Common myeloid progenitor, CD34-positive (primary cell): ENCODE results near the gene USP40.

Experiments
- CTCF ChIA-PET: fragments of 350-600 bp; sonication (Branson Sonifier 250); formaldehyde crosslinking; loops from one replicate; lab custom pipeline; 2021; ENCODE audit warnings: antibody characterized with exemption; lab: Charles Lee
- POLR2A ChIA-PET: fragments of 350-600 bp; sonication (Branson Sonifier 250); formaldehyde crosslinking; loops from one replicate; lab custom pipeline; 2021; ENCODE audit warnings: antibody characterized with exemption; lab: Charles Lee
- DNase-seq, 3 donors: peaks; one replicate each; pipeline versions ENCODE4 v3.0.0 to v3.0.0-alpha.2; 2013
- H3K27ac ChIP-seq, 2 experiments: 1 replicate in 1 of 2; 2 replicates in 1 of 2; pipeline ENCODE4 v1.7.0; 2013; ENCODE audit warnings: inconsistent platforms in 2 of 2, low read length in 2 of 2, mild to moderate bottlenecking in 2 of 2, low read depth in 1 of 2, moderate library complexity in 1 of 2; ENCODE audit not compliant: severe bottlenecking in 2 of 2, insufficient read depth in 1 of 2, poor library complexity in 1 of 2
- H3K27me3 ChIP-seq, 5 experiments: replicated peaks in 2 of 5; 1 replicate in 3 of 5; 2 replicates in 2 of 5; pipeline versions ENCODE4 v1.6.1 to v1.7.0; 2013; ENCODE audit warnings: low read length in 4 of 5, mild to moderate bottlenecking in 2 of 5, moderate library complexity in 2 of 5, inconsistent platforms in 1 of 5; ENCODE audit not compliant: insufficient read depth in 5 of 5, control insufficient read depth in 4 of 5
- H3K36me3 ChIP-seq, 4 experiments: 1 replicate in 2 of 4; 2 replicates in 2 of 4; pipeline versions ENCODE4 v1.6.1 to v1.7.0; 2013; ENCODE audit warnings: low read length in 3 of 4, control low read depth in 1 of 4, mild to moderate bottlenecking in 1 of 4; ENCODE audit not compliant: control insufficient read depth in 4 of 4, insufficient read depth in 4 of 4
- H3K4me1 ChIP-seq, 4 experiments: 1 replicate in 3 of 4; 2 replicates in 1 of 4; pipeline versions ENCODE4 v1.6.1 to v1.7.1; 2013; ENCODE audit warnings: low read length in 3 of 4, mild to moderate bottlenecking in 3 of 4, control low read depth in 1 of 4, inconsistent platforms in 1 of 4, moderate library complexity in 1 of 4; ENCODE audit not compliant: control insufficient read depth in 4 of 4, insufficient read depth in 4 of 4; ENCODE audit errors: control extremely low read depth in 1 of 4
- H3K4me3 ChIP-seq, 7 experiments: 1 replicate in 4 of 7; 2 replicates in 3 of 7; pipeline versions ENCODE4 v1.5.1 to v1.7.0; 2013; ENCODE audit warnings: mild to moderate bottlenecking in 7 of 7, low read length in 6 of 7, moderate library complexity in 6 of 7, inconsistent platforms in 2 of 7, low read depth in 2 of 7, control low read depth in 1 of 7; ENCODE audit not compliant: insufficient read depth in 4 of 7, control insufficient read depth in 1 of 7; ENCODE audit errors: extremely low read depth in 1 of 7
- H3K9me3 ChIP-seq, 5 experiments: 1 replicate in 4 of 5; 2 replicates in 1 of 5; pipeline versions ENCODE4 v1.6.1 to v1.7.1; 2013; ENCODE audit warnings: low read length in 4 of 5, mild to moderate bottlenecking in 2 of 5, inconsistent platforms in 1 of 5, low read depth in 1 of 5, moderate library complexity in 1 of 5; ENCODE audit not compliant: control insufficient read depth in 4 of 5, insufficient read depth in 2 of 5; ENCODE audit errors: control extremely low read depth in 1 of 5
- WGBS: methylation state at CpG from one replicate; pipeline ENCODE4 v1.1.5; 2013; ENCODE audit not compliant: insufficient coverage; 5-methylcytosine and 5-hydroxymethylcytosine counted together

USP40 gene

GRCh38 chr2:233556881-233557736, 9.5 kb downstream of the USP40 start:
- ChIA-PET CTCF (interaction anchor here (1.2 kb wide), 1 partner anchor 11 kb away, joined by 4 read pairs; no protein-coding TSS in a partner anchor), POLR2A (no interaction called here)
- no peak overlapping the region for H3K27ac ChIP-seq

GRCh38 chr2:233553366-233553765, 13.2 kb downstream of the USP40 start:
- POLR2A ChIA-PET, result no interaction called here
- no peak for DNase-seq
- H3K27ac ChIP-seq, result no peak overlapping the region
- H3K4me3 ChIP-seq, result no peak overlapping the region
- H3K27me3 ChIP-seq, result no peaks in the 10 kb centered on the region
- CTCF ChIA-PET, result no interaction called here
- no peaks in the 10 kb centered on the region for H3K9me3 ChIP-seq
- peaks cover 6 to 19% (median 12%) of the 10 kb centered on the region in 4 experiments for H3K36me3 ChIP-seq
- peaks cover 0 to 22% (median 14%) of the 10 kb centered on the region in 4 experiments for H3K4me1 ChIP-seq

More at GRCh38 chr2:233556881-233557736, 9.5 kb downstream of the USP40 start:
- Histone ChIP-seq H3K36me3 (peaks cover 4 to 18% (median 13%) of the 10 kb centered on the region in 4 experiments), H3K4me3 (peak overlapping the region in 3 of 7 experiments; percentile 5 to 25 (median 16)), H3K9me3 (no peaks in the 10 kb centered on the region), H3K27me3 (no peaks in the 10 kb centered on the region), H3K4me1 (peaks cover 0 to 32% (median 14%) of the 10 kb centered on the region in 4 experiments)
- 73% methylated on average over 3 of the region's 7 CpGs for WGBS
- peak; percentile 21 to 54 (median 42) for DNase-seq

GRCh38 chr2:233551491-233551890, 15.1 kb downstream of the USP40 start:
- no peaks in the 10 kb centered on the region for H3K9me3 ChIP-seq
- no peak overlapping the region for H3K4me3 ChIP-seq
- H3K36me3 ChIP-seq, result peaks cover 9 to 30% (median 13%) of the 10 kb centered on the region in 4 experiments
- no peaks in the 10 kb centered on the region for H3K27me3 ChIP-seq
- H3K27ac ChIP-seq, result no peak overlapping the region
- no peak for DNase-seq
- ChIA-PET POLR2A (no interaction called here), CTCF (no interaction called here)
- WGBS, result no CpG with 5 or more reads among the region's 4 CpGs
- peaks cover 0 to 3% (median 0%) of the 10 kb centered on the region in 4 experiments for H3K4me1 ChIP-seq

GRCh38 chr2:233546774-233547173, 19.8 kb downstream of the USP40 start:
- H3K27me3 ChIP-seq, result no peaks in the 10 kb centered on the region

GRCh38 chr2:233546101-233546500, 20.5 kb downstream of the USP40 start:
- DNase-seq, result no peak
- no peak overlapping the region for H3K27ac ChIP-seq
- H3K4me1 ChIP-seq, result no peaks in the 10 kb centered on the region
- H3K9me3 ChIP-seq, result no peaks in the 10 kb centered on the region
- ChIA-PET POLR2A (no interaction called here), CTCF (interaction anchor here (1.3 kb wide), 1 partner anchor 11 kb away, joined by 4 read pairs; no protein-coding TSS in a partner anchor)
- peaks cover 4 to 37% (median 7%) of the 10 kb centered on the region in 4 experiments for H3K36me3 ChIP-seq
- H3K4me3 ChIP-seq, result no peak overlapping the region
- no peaks in the 10 kb centered on the region for H3K27me3 ChIP-seq

More at GRCh38 chr2:233546774-233547173, 19.8 kb downstream of the USP40 start:
- CTCF ChIA-PET, result interaction anchor here (1.3 kb wide), 1 partner anchor 11 kb away, joined by 4 read pairs; no protein-coding TSS in a partner anchor
- Histone ChIP-seq H3K4me3 (no peak overlapping the region), H3K36me3 (peaks cover 5 to 37% (median 9%) of the 10 kb centered on the region in 4 experiments), H3K4me1 (no peaks in the 10 kb centered on the region), H3K9me3 (no peaks in the 10 kb centered on the region), H3K27ac (no peak overlapping the region)
- 100% methylated on average over 4 of the region's 4 CpGs for WGBS
- DNase-seq, result no peak
- POLR2A ChIA-PET, result interaction anchor here (1.3 kb wide), 1 partner anchor 19 kb away, joined by 4 read pairs; no protein-coding TSS in a partner anchor

GRCh38 chr2:233544200-233544610, 22.4 kb downstream of the USP40 start:
- CTCF ChIA-PET, result no interaction called here
- Histone ChIP-seq H3K36me3 (peaks cover 4 to 40% (median 8%) of the 10 kb centered on the region in 4 experiments), H3K4me3 (no peak overlapping the region), H3K4me1 (no peaks in the 10 kb centered on the region), H3K27ac (no peak overlapping the region), H3K27me3 (no peaks in the 10 kb centered on the region), H3K9me3 (no peaks in the 10 kb centered on the region)
- POLR2A ChIA-PET, result no interaction called here
- DNase-seq, result no peak
- 95% methylated on average over 5 of the region's 5 CpGs for WGBS

GRCh38 chr2:233542507-233542906, 24.1 kb downstream of the USP40 start:
- ChIA-PET CTCF (no interaction called here), POLR2A (no interaction called here)
- Histone ChIP-seq H3K9me3 (no peaks in the 10 kb centered on the region), H3K4me3 (no peak overlapping the region), H3K36me3 (peaks cover 4 to 32% (median 6%) of the 10 kb centered on the region in 4 experiments), H3K27me3 (no peaks in the 10 kb centered on the region), H3K4me1 (no peaks in the 10 kb centered on the region), H3K27ac (no peak overlapping the region)
- no peak for DNase-seq
- WGBS, result 100% methylated on average over 2 of the region's 5 CpGs
